ENCODE data around the gene KRT32. TPM values are rescaled to one million over a fixed set of nuclear protein-coding genes. Genes with fewer than 3 reads are reported as not detected.
"Not testable (repeated sequence)": the region's sequence is repeated elsewhere in the genome, so short reads cannot be mapped to it uniquely, and the experiment has no call there.

KRT32 gene
- total and polyA plus RNA-seq, 2 experiments from 2014 or later, result not detected

DNA sequence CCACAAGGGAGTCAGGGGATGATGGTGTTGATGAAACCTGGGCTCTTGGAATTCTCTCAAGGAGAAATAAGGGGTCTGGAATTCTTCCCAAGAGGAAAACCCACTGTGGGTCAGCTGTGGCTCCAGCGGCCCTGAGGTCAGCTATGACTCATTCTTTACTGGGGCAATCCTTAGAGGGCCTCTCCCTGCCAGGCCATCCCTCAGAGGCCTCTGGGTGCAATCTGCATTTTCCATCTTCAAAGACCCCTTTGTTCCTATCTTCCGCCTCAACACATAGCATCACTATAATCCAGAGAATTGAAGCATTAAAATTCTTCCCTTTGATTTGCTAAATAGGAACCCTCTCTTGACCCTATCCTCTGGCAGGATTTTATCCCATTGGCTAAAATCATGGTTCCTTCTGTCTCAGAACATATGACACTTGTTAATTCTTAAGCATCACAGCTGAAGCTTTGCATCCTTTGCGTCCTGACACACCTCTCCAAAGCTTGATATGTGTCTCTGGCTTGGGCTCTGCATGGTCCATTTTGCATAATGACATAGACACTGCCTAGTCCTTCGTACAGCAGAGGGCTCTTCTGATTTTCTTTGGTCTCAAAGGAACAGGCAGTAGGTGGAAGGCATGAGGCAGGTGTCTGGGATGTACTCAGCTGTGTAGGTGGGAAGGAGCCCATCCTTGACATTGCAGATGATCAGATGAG, 38.4 kb downstream of the KRT32 start:
- Histone ChIP-seq H3K27me3 (replicated peaks; ENCODE audit: insufficient read depth) (no peaks in the 10 kb centered on the region), H3K4me2 (ENCODE audit: unreplicated experiment) (no peak overlapping the region), H3K79me2 (ENCODE audit: insufficient read depth) (no peaks in the 10 kb centered on the region), H3K4me1 (ENCODE audit: insufficient read depth) (no peaks in the 10 kb centered on the region), H3F3A (ENCODE audit: insufficient read depth) (no peaks in the 10 kb centered on the region), H3K4me3 (no peak overlapping the region), H4K20me1 (ENCODE audit: insufficient read depth) (no peaks in the 10 kb centered on the region), H3K9me2 (ENCODE audit: insufficient read depth) (no peaks in the 10 kb centered on the region), H3K9ac (no peak overlapping the region), H2AFZ (no peak overlapping the region), H3K27ac (no peak overlapping the region), H3K36me3 (ENCODE audit: low read depth) (no peaks in the 10 kb centered on the region), H3K9me3 (ENCODE audit: low read depth) (no peaks in the 10 kb centered on the region)
- DNase-seq, result peak; percentile 28
- WGBS, 2 experiments (ENCODE audit: low coverage in 1 of 2, low lambda C conversion rate in 2 of 2, missing lambda C conversion rate in 2 of 2), result 47 to 50% methylated on average over 4 of the region's 4 CpGs
- in situ Hi-C loops (cut with MboI), result no loop called here
- TF ChIP-seq EZH2 (IDR thresholded peaks at IDR 0.05; ENCODE audit: insufficient read depth, poor library complexity, severe bottlenecking) (no peak), EZH2phosphoT487 (IDR thresholded peaks at IDR 0.05; ENCODE audit: insufficient read depth, low read depth) (no peak)

DNA sequence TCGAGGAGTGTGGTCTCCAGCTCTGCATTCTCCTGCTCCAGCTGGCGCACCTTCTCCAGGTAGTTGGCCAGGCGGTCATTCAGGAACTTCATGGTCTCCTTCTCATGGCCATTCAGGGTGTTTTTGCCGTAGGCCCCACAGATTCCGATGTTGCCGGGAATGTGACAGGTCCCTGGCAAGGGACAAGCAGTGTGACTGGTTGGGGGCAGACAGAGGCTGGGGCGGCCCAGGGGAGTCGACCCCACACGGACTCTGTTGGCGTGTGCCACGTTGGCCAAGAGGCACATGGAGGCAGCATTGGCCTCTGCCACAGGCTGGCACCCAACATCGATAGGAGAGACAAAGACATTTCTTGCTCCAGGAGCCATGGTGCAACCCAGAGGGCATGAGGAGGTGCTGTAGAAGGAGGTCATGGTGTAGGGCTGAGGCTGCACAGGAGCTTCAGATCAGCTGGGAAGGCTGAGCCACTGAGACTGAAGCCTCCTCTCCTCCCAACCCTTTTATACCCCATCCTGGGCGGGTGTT, 43.0 kb downstream of the KRT32 start, which contains the start of gene KRT37:
Gene KRT37 (minus strand): TSS at position 475 of the 525 bp plus-strand sequence. CDS start 62 bp downstream, at position 413.
- Histone ChIP-seq H3K4me2 (ENCODE audit: unreplicated experiment) (no peak within 1 kb of the TSS), H3F3A (ENCODE audit: insufficient read depth) (no peaks in the 10 kb centered on the region), H3K9ac (no peak within 1 kb of the TSS), H3K79me2 (ENCODE audit: insufficient read depth) (no peaks in the 10 kb centered on the region), H3K27ac (no peak within 1 kb of the TSS), H3K4me3 (no peak within 1 kb of the TSS), H3K36me3 (ENCODE audit: low read depth) (no peaks in the 10 kb centered on the region), H2AFZ (no peak within 1 kb of the TSS), H3K4me1 (ENCODE audit: insufficient read depth) (peaks cover 20% of the 10 kb centered on the region), H3K27me3 (replicated peaks; ENCODE audit: insufficient read depth) (no peaks in the 10 kb centered on the region), H3K9me2 (ENCODE audit: insufficient read depth) (no peaks in the 10 kb centered on the region), H4K20me1 (ENCODE audit: insufficient read depth) (no peaks in the 10 kb centered on the region), H3K9me3 (ENCODE audit: low read depth) (no peaks in the 10 kb centered on the region)
- in situ Hi-C loops (cut with MboI), result no loop called here
- no peak for DNase-seq
- 75 to 85% methylated on average over 13 of the region's 13 CpGs for WGBS, 2 experiments (ENCODE audit: low coverage in 1 of 2, low lambda C conversion rate in 2 of 2, missing lambda C conversion rate in 2 of 2)
- TF ChIP-seq EZH2phosphoT487 (IDR thresholded peaks at IDR 0.05; ENCODE audit: insufficient read depth, low read depth) (no peak), EZH2 (IDR thresholded peaks at IDR 0.05; ENCODE audit: insufficient read depth, poor library complexity, severe bottlenecking) (no peak)

DNA sequence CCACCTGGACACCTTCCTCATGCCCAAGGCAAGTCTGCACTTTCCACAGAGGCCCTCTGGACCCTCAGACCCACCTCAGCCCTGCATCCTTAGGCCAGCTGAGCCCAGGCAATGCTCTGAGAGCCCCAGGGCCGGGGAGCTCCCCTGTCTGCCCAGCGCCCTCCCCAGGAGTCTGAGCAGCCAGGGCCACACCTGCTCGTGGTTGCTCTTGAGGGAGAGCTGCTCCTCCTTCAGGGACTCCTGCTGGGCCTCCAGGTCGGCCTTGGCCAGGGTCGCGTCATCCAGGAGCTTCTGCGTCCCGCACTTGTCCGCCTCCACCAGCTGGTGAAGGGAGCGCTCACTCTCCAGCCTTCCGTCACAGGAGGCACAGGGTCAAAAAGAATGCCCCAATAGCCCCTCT, 44.6 kb downstream of the KRT32 start:
- DNase-seq; H3K27me3 ChIP-seq (replicated peaks; ENCODE audit: insufficient read depth); H2AFZ ChIP-seq; H4K20me1 ChIP-seq (ENCODE audit: insufficient read depth); H3K9me2 ChIP-seq (ENCODE audit: insufficient read depth); H3K79me2 ChIP-seq (ENCODE audit: insufficient read depth); H3K27ac ChIP-seq; H3K9ac ChIP-seq; H3K36me3 ChIP-seq (ENCODE audit: low read depth); H3K9me3 ChIP-seq (ENCODE audit: low read depth); H3K4me2 ChIP-seq (ENCODE audit: unreplicated experiment); H3K4me3 ChIP-seq; H3F3A ChIP-seq (ENCODE audit: insufficient read depth); in situ Hi-C loops (cut with MboI): not testable (repeated sequence)
- H3K4me1 ChIP-seq (ENCODE audit: insufficient read depth), result peaks cover 29% of the 10 kb centered on the region
- WGBS, 2 experiments (ENCODE audit: low coverage in 1 of 2, low lambda C conversion rate in 2 of 2, missing lambda C conversion rate in 2 of 2), result 90 to 98% methylated on average over 10 to 11 of the region's 11 CpGs

GRCh38 chr17:41421617-41422016, 45.6 kb downstream of the KRT32 start:
- Histone ChIP-seq H3K4me3 (no peak overlapping the region), H3K36me3 (ENCODE audit: low read depth) (no peaks in the 10 kb centered on the region), H3F3A (ENCODE audit: insufficient read depth) (no peaks in the 10 kb centered on the region), H2AFZ (no peak overlapping the region), H3K27ac (no peak overlapping the region), H3K9me3 (ENCODE audit: low read depth) (no peaks in the 10 kb centered on the region), H4K20me1 (ENCODE audit: insufficient read depth) (no peaks in the 10 kb centered on the region), H3K27me3 (replicated peaks; ENCODE audit: insufficient read depth) (no peaks in the 10 kb centered on the region), H3K4me2 (ENCODE audit: unreplicated experiment) (no peak overlapping the region), H3K9ac (no peak overlapping the region), H3K79me2 (ENCODE audit: insufficient read depth) (no peaks in the 10 kb centered on the region), H3K4me1 (ENCODE audit: insufficient read depth) (peaks cover 33% of the 10 kb centered on the region), H3K9me2 (ENCODE audit: insufficient read depth) (no peaks in the 10 kb centered on the region)
- 53 to 54% methylated on average over 4 of the region's 4 CpGs for WGBS, 2 experiments (ENCODE audit: low coverage in 1 of 2, low lambda C conversion rate in 2 of 2, missing lambda C conversion rate in 2 of 2)
- in situ Hi-C loops (cut with MboI), result no loop called here
- DNase-seq, result no peak
- TF ChIP-seq EZH2phosphoT487 (IDR thresholded peaks at IDR 0.05; ENCODE audit: insufficient read depth, low read depth) (no peak), EZH2 (IDR thresholded peaks at IDR 0.05; ENCODE audit: insufficient read depth, poor library complexity, severe bottlenecking) (no peak)

Measured in GM23248 (cell line).